MG63 (cell line): ENCODE data around the gene MYL7. TPM values are rescaled to one million over a fixed set of nuclear protein-coding genes. Genes with fewer than 3 reads are reported as not detected.

Source experiments
- DNase-seq: peaks from one replicate; pipeline ENCODE4 v3.0.0-alpha.2; 2020
- H3K27me3 ChIP-seq: fragments of 250-450 bp; sonication (Bioruptor Pico); 2 replicates; pipeline ENCODE4 v1.5.1; 2020; ENCODE audit warnings: mild to moderate bottlenecking, moderate library complexity
- H3K36me3 ChIP-seq: fragments of 250-450 bp; sonication (Bioruptor Pico); 2 replicates; pipeline ENCODE4 v1.5.1; 2020; ENCODE audit warnings: mild to moderate bottlenecking, moderate library complexity
- H3K4me3 ChIP-seq: fragments of 250-450 bp; sonication (Bioruptor Pico); 2 replicates; pipeline ENCODE4 v1.5.1; 2020; ENCODE audit warnings: mild to moderate bottlenecking, moderate library complexity
- H3K9me3 ChIP-seq: fragments of 250-450 bp; sonication (Bioruptor Pico); 2 replicates; pipeline ENCODE4 v1.5.1; 2020; ENCODE audit warnings: mild to moderate bottlenecking, moderate library complexity
- total RNA-seq: library from RNA; depleted of rRNA; stranded (reverse); fragments of >200 nt; shearing (Covaris generic); gene quantifications from 2 replicates; pipeline ENCODE4 v1.2.3, GENCODE V29; 2014; ENCODE audit warnings: low replicate concordance

MYL7 gene
- total RNA-seq, 1 experiment from 2014 or later: not detected

DNA sequence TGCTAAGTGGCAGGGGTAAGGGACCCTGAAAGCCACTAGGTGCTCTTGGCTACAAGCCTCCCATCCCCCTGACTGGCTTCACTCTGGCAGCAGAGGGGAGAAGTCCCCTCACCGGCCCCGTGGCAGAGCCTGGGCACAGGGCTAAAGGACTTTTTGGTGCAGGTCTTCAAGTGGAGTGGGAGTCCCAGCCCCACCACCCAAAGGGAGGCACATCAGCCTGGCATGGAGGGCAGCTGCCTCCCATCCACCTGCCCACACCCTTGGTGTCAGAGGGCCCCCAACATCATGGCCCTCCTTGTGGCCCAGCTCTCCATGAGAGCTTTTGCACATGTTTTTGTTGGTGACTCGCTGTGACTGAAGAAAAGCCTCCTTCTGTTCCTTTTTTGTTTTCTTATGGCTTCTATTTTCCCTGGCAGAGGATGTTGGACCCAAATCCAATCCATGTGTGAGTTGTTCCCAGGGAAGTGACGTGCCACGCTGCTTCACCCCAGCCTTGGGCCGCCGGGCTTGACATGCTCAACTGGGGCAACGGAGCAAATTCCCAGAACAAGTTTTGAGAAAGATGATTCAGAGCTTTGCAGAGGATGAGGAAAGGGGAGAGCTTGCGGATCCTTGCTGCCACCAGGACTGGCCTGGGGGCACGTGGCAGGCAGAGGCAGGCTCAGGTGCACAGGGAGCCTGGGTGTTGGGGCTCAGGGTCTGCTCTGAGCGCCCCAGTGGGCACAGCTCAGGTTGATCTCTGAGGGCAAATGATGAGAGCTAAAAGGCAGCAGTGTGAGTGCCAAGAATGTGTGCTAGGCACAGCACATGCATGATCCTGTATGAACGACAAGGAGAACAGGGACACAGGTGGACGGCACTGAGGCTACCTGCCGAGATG is 38.9 kb downstream of the MYL7 start:
- H3K36me3 ChIP-seq: peaks cover 13% of the 10 kb centered on the region
- H3K27me3 ChIP-seq: no peaks in the 10 kb centered on the region
- peak; percentile 63 for DNase-seq
- no peak overlapping the region for H3K4me3 ChIP-seq
- no peaks in the 10 kb centered on the region for H3K9me3 ChIP-seq

- peaks cover 8% of the 10 kb centered on the region for H3K36me3 ChIP-seq
- no peaks in the 10 kb centered on the region for H3K9me3 ChIP-seq
- DNase-seq: no peak
- no peaks in the 10 kb centered on the region for H3K27me3 ChIP-seq
- H3K4me3 ChIP-seq: no peak overlapping the region
These were observed 39.7 kb downstream of the MYL7 start for GRCh38 chr7:44101303-44101965.

DNA sequence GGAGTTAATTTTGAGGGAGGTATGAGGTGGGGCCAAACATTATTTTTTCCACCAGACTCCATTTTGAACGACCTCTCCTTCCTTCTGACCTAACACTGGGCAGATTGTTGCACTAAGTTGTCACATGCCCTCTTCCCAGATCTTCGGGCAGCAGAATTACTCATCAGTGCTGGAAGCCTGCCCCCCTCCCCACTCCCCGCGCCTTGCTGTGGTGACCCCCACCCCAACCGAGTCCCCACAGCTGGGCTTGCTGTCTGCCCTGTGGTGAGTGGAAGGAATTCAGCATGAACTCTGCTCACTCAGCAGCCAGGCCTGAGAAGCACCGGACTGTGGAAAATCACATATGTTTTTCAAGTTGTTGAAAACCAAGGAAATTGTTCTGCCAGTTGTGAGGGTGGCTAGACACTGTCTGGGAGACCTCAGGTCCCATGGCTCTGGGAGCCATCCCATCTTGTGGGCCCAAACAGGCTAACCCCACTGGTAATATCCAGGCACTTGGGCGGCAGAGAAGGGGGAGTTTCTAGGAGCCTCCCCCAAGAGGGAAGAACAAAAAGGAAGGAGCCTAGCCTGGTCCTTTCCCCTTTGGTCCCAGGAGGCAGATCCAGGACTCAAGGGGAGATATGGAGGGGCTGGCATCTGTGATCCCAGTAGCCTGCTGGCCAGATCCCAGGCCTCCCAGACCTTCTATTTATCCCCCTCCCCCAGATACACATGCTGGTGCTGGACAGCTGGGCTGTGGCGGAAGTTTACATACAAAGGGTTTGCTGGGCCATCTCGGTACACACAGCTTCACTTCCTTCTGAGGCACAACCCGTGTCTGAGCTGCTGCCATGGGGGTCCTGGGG is 40.5 kb downstream of the MYL7 start:
- Histone ChIP-seq H3K27me3 (no peaks in the 10 kb centered on the region), H3K9me3 (no peaks in the 10 kb centered on the region), H3K36me3 (peaks cover under 1% of the 10 kb centered on the region), H3K4me3 (no peak overlapping the region)
- peak; percentile 58 for DNase-seq

GRCh38 chr7:44099669-44100068 is 41.5 kb downstream of the MYL7 start:
- Histone ChIP-seq H3K9me3 (no peaks in the 10 kb centered on the region), H3K36me3 (no peaks in the 10 kb centered on the region), H3K27me3 (no peaks in the 10 kb centered on the region), H3K4me3 (no peak overlapping the region)
- DNase-seq: no peak

GRCh38 chr7:44098092-44099068 is 42.8 kb downstream of the MYL7 start:
- Histone ChIP-seq H3K27me3 (no peaks in the 10 kb centered on the region), H3K4me3 (no peak overlapping the region), H3K9me3 (no peaks in the 10 kb centered on the region), H3K36me3 (no peaks in the 10 kb centered on the region)
- no peak for DNase-seq

GRCh38 chr7:44097064-44097932 is 43.8 kb downstream of the MYL7 start:
- no peak for DNase-seq
- Histone ChIP-seq H3K36me3 (no peaks in the 10 kb centered on the region), H3K9me3 (no peaks in the 10 kb centered on the region), H3K4me3 (no peak overlapping the region), H3K27me3 (no peaks in the 10 kb centered on the region)

- Histone ChIP-seq H3K36me3 (no peaks in the 10 kb centered on the region), H3K9me3 (no peaks in the 10 kb centered on the region), H3K27me3 (no peaks in the 10 kb centered on the region), H3K4me3 (no peak overlapping the region)
- no peak for DNase-seq
These were observed 44.7 kb downstream of the MYL7 start for GRCh38 chr7:44096326-44096881.

- no peak for DNase-seq
- no peaks in the 10 kb centered on the region for H3K9me3 ChIP-seq
These were observed 45.4 kb downstream of the MYL7 start for GRCh38 chr7:44095781-44096180.

GRCh38 chr7:44094883-44095592 is 46.1 kb downstream of the MYL7 start:
- Histone ChIP-seq H3K9me3 (no peaks in the 10 kb centered on the region), H3K4me3 (no peak overlapping the region), H3K27me3 (no peaks in the 10 kb centered on the region), H3K36me3 (no peaks in the 10 kb centered on the region)
- DNase-seq: no peak

More at GRCh38 chr7:44095781-44096180, 45.4 kb downstream of the MYL7 start:
- no peak overlapping the region for H3K4me3 ChIP-seq
- no peaks in the 10 kb centered on the region for H3K27me3 ChIP-seq
- no peaks in the 10 kb centered on the region for H3K36me3 ChIP-seq

GRCh38 chr7:44094365-44094764 is 46.8 kb downstream of the MYL7 start:
- Histone ChIP-seq H3K36me3 (no peaks in the 10 kb centered on the region), H3K27me3 (no peaks in the 10 kb centered on the region), H3K9me3 (no peaks in the 10 kb centered on the region), H3K4me3 (no peak overlapping the region)
- no peak for DNase-seq

- Histone ChIP-seq H3K4me3 (no peak overlapping the region), H3K27me3 (no peaks in the 10 kb centered on the region), H3K9me3 (no peaks in the 10 kb centered on the region), H3K36me3 (no peaks in the 10 kb centered on the region)
- no peak for DNase-seq
These were observed 48.0 kb downstream of the MYL7 start for GRCh38 chr7:44093102-44093641.
